Colonic mucosa (tissue), 4 donors: ENCODE results near the gene GPC5. TPM values are rescaled to one million over a fixed set of nuclear protein-coding genes. Genes with fewer than 3 reads are reported as not detected.

Source experiments
- DNase-seq: peaks from one replicate; pipeline ENCODE4 v3.0.0-alpha.2; 2020
- H3K27ac ChIP-seq: fragments of 200-600 bp; one replicate; pipeline ENCODE4 v1.8.0; 2021
- H3K27me3 ChIP-seq: fragments of 200-600 bp; one replicate; pipeline ENCODE4 v1.8.0; 2021
- H3K36me3 ChIP-seq: fragments of 200-600 bp; one replicate; pipeline ENCODE4 v1.8.0; 2021
- H3K4me1 ChIP-seq: fragments of 200-600 bp; one replicate; pipeline ENCODE4 v1.8.0; 2021; ENCODE audit warnings: mild to moderate bottlenecking
- H3K4me3 ChIP-seq: fragments of 200-600 bp; one replicate; pipeline ENCODE4 v1.8.0; 2021
- H3K9ac ChIP-seq, 2 donors: one replicate each; pipeline ENCODE4 v1.7.0; 2013; ENCODE audit warnings: control low read depth in 2 of 2, low read depth in 2 of 2, low read length in 2 of 2
- H3K9me3 ChIP-seq: fragments of 200-600 bp; one replicate; pipeline ENCODE4 v1.8.0; 2021
- intact Hi-C: fragments of 100-400 bp; cut with DNase I; formaldehyde crosslinking; loops from one replicate; pipeline ENCODE4 v1.14.1; 2022
- total RNA-seq, 2 donors: library from RNA; stranded (reverse); fragmentation: NEBNext Ultra II Directional in 1 of 2; extraction: Animal tissue kit (Norgen Biotek cat#: 25700) in 1 of 2; gene quantifications; one replicate each; pipeline ENCODE4 v1.2.1, GENCODE V29; 2021
- TF ChIP-seq, protein P1 (sequence below): fragments of 200-600 bp; IDR thresholded peaks from one replicate; pipeline ENCODE4 v1.8.0; 2022; ENCODE audit warnings: antibody characterized with exemption, mild to moderate bottlenecking
- donor health status: healthy.
- donor health status: DM: no; HTN: no; CAD: no.
- donor health status: DM: no; HTN: no; CAD: no.

The GPC5 gene
- total RNA-seq, 2 donors from 2014 or later = 0.42 TPM; not detected in 1

DNA sequence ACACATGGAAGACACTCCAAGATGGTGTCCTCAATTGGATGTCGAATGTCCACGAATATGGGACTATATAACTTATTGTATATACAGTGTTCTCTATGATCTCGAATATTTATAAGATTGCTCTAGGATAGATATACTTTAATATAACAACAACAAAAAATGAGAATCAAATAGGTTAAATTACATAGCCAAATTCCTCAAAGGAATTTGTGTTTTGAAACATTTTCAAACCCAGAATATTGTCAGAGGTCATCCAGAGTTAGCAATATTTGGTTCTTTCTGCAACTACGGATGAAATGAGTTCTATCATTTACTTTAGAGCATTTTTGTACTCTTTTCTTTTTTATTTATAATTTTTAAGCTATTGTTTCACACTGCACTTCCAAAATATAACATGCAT is 857.8 kb downstream of the GPC5 start:
- Histone ChIP-seq H3K27ac (no peak overlapping the region), H3K9me3 (no peaks in the 10 kb centered on the region), H3K4me3 (no peak overlapping the region), H3K36me3 (no peaks in the 10 kb centered on the region), H3K27me3 (no peaks in the 10 kb centered on the region), H3K9ac (no peak overlapping the region), H3K4me1 (no peaks in the 10 kb centered on the region)
- intact Hi-C loops = no loop called here
- no peak for DNase-seq
- TF ChIP-seq, protein P1, sequence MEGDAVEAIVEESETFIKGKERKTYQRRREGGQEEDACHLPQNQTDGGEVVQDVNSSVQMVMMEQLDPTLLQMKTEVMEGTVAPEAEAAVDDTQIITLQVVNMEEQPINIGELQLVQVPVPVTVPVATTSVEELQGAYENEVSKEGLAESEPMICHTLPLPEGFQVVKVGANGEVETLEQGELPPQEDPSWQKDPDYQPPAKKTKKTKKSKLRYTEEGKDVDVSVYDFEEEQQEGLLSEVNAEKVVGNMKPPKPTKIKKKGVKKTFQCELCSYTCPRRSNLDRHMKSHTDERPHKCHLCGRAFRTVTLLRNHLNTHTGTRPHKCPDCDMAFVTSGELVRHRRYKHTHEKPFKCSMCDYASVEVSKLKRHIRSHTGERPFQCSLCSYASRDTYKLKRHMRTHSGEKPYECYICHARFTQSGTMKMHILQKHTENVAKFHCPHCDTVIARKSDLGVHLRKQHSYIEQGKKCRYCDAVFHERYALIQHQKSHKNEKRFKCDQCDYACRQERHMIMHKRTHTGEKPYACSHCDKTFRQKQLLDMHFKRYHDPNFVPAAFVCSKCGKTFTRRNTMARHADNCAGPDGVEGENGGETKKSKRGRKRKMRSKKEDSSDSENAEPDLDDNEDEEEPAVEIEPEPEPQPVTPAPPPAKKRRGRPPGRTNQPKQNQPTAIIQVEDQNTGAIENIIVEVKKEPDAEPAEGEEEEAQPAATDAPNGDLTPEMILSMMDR = no peak

DNA sequence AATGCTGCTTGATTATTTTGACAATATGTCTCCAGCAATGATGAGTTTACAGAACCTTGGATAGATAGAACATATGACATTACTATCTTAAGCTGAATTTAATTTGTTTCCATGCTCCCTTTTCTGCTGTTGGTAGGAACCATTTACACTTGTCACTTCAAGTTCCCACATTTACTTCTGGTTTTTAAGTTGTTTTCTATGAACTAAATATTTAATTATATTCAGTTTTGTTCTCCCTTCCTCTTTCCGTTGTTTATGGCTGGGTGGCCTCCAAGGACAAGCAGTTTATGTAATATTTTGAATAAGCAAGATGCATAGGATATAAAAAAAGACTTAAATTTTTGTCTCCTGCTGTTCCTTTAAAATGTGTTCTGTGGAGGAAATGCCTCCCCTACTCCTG is 860.6 kb downstream of the GPC5 start:
- no peak overlapping the region for H3K9ac ChIP-seq
- TF ChIP-seq, protein P1 = no peak
- intact Hi-C loops = no loop called here
- no peak for DNase-seq
- H3K27ac ChIP-seq = no peak overlapping the region
- H3K4me3 ChIP-seq = no peak overlapping the region
- H3K4me1 ChIP-seq = no peaks in the 10 kb centered on the region
- no peaks in the 10 kb centered on the region for H3K27me3 ChIP-seq
- no peaks in the 10 kb centered on the region for H3K36me3 ChIP-seq
- H3K9me3 ChIP-seq = no peaks in the 10 kb centered on the region

DNA sequence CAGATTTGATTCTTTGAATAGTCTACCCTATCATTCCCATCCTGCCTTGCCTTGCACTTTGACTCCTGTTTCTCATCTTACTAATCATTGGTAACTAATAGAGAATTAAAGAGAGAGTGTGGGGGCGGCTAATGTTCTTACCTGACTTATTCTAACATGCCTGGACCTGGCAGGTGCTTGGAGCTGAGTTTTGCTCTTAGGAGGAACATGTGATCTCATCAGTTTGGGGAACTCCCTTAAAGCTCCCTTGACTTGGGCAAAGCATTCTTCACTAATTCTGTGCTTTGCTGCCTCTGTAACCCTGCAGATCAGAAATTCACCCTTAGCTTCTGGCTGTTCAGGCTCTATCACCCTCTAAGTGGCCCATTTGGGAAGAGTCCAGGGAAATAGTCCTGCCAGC is 861.1 kb downstream of the GPC5 start:
- no peak overlapping the region for H3K4me3 ChIP-seq
- H3K36me3 ChIP-seq = no peaks in the 10 kb centered on the region
- H3K27ac ChIP-seq = no peak overlapping the region
- H3K27me3 ChIP-seq = no peaks in the 10 kb centered on the region
- H3K9ac ChIP-seq = no peak overlapping the region
- TF ChIP-seq, protein P1 = no peak
- intact Hi-C loops = no loop called here
- no peaks in the 10 kb centered on the region for H3K4me1 ChIP-seq
- H3K9me3 ChIP-seq = no peaks in the 10 kb centered on the region
- DNase-seq = no peak

DNA sequence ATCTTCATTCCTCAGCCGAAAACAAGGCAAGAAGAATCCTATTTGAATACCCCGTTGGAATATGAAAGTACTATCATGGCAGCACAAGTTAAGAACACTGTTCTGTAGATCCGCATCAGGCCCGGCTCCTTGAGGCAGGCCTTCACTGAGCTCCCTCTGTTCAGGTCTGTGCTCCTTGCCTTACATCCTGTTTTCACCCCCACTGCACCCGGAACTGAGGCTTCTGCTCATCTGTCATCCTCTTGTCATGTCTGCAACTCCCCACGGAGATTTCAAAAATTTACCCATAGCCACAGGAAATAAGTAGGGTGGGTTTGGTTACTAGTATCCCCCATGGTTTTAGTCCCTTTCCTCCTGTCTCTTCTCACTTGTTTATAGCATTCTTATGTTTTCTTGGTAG is 861.9 kb downstream of the GPC5 start:
- Histone ChIP-seq H3K4me1 (no peaks in the 10 kb centered on the region), H3K36me3 (no peaks in the 10 kb centered on the region), H3K4me3 (no peak overlapping the region), H3K27ac (no peak overlapping the region), H3K9ac (no peak overlapping the region), H3K27me3 (no peaks in the 10 kb centered on the region), H3K9me3 (no peaks in the 10 kb centered on the region)
- TF ChIP-seq, protein P1 = no peak
- no peak for DNase-seq
- intact Hi-C loops = no loop called here

DNA sequence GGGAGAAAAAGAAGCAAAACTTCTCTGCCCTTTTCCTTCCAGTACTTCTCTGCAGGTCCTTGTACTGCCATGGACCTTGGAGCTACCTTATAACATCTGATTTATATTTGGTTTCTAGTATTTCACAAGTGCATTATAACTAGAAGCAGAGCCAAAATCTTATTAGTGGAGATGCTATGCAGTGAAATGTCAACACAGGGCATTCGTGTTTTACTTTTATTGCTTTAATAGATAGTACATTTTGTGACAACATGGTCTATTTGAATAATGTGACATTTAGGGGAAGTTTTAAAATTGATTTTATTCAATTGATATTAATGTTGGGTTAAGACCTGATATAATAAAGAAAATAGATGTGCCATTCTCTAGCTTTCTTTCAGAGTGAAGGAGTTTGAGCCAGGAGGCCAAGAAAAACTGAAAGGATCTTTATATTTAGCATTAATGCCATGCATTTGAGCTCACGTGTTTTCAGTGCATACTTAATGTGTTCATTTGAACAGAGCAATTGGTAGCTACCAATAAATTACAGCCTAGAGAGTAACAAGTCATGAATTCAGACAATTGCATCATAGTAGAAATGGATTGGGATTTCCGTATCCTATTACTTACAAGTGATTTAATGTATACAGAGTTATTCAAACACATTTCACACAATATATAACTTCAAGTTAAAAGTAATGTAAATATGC is 863.8 kb downstream of the GPC5 start:
- Histone ChIP-seq H3K36me3 (no peaks in the 10 kb centered on the region), H3K9ac (no peak overlapping the region), H3K9me3 (no peaks in the 10 kb centered on the region), H3K4me1 (no peaks in the 10 kb centered on the region), H3K4me3 (no peak overlapping the region), H3K27ac (no peak overlapping the region), H3K27me3 (no peaks in the 10 kb centered on the region)
- intact Hi-C loops = no loop called here
- DNase-seq = no peak
- TF ChIP-seq, protein P1 = no peak
